ENCODE results near the gene CFAP45. TPM values are rescaled to one million over a fixed set of nuclear protein-coding genes. Genes with fewer than 3 reads are reported as not detected.

The CFAP45 gene
- total RNA-seq, 1 donor from 2014 or later = 2.8 TPM

- Mint-ChIP-seq H3K36me3 (no peaks in the 10 kb centered on the region), H3K27ac (no peak overlapping the region), H3K4me3 (no peak overlapping the region), H3K4me1 (ENCODE audit: unreplicated experiment) (no peaks in the 10 kb centered on the region), H3K9me3 (no peaks in the 10 kb centered on the region), H3K27me3 (peaks cover 57% of the 10 kb centered on the region)
- DNase-seq (ENCODE audit: extremely low spot score, unreplicated experiment) = no peak
- no peak for TF ChIP-seq CTCF (conservative IDR thresholded peaks at IDR 0.05)
Observed at GRCh38 chr1:159848326-159848725, 51.6 kb downstream of the CFAP45 start.

GRCh38 chr1:159847231-159847630, 52.7 kb downstream of the CFAP45 start:
- Mint-ChIP-seq H3K27ac (no peak overlapping the region), H3K27me3 (peaks cover 48% of the 10 kb centered on the region), H3K4me1 (ENCODE audit: unreplicated experiment) (peaks cover under 1% of the 10 kb centered on the region), H3K36me3 (no peaks in the 10 kb centered on the region), H3K4me3 (no peak overlapping the region), H3K9me3 (no peaks in the 10 kb centered on the region)
- no peak for TF ChIP-seq CTCF (conservative IDR thresholded peaks at IDR 0.05)
- DNase-seq (ENCODE audit: extremely low spot score, unreplicated experiment) = no peak

DNA sequence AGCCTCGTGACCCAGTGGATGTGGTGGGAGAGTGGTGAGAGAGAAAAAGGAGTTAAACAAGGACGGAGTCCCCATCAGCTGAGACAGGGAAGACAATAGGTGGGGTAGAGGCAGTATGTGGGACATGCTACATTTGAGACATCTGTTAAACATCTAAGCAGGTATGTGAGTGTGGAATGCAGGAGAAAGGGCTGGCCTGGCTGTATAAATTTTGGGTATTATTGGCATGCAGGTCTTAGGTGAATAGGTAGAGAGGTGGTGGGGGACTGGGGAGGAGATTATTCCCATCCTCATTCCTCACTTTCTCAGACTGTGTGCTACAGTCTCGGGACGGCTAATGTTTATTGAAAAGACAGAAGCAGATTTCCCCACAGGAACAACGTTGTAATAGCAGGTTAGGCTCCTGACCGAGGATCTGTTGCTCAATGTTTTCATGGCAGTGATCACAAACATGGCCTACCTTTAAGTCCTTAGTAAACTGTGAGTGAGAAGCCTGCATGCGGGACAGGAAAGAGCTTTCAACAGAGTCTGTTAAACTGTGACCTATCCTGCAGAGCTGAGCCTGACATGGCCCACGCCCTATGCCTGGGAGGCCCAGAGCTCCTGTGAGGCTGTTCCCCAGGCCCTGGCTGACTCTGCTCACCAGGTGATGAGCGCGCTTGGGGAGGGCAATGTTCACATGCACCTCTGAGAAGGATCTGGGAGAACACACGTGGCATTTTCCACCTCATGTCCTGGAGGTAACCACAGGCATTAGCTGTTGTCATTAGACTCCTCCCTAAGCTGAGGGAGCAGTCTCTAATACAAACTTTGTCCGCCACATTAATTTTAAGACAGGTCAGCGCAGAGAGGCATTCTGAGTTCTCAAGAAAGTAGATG, 54.0 kb downstream of the CFAP45 start:
- no peak for TF ChIP-seq CTCF (conservative IDR thresholded peaks at IDR 0.05)
- peaks cover 9% of the 10 kb centered on the region for H3K4me1 Mint-ChIP-seq (ENCODE audit: unreplicated experiment)
- no peaks in the 10 kb centered on the region for H3K36me3 Mint-ChIP-seq
- H3K4me3 Mint-ChIP-seq = no peak overlapping the region
- H3K9me3 Mint-ChIP-seq = no peaks in the 10 kb centered on the region
- H3K27ac Mint-ChIP-seq = peak overlapping the region; percentile 19
- peaks cover 43% of the 10 kb centered on the region for H3K27me3 Mint-ChIP-seq
- DNase-seq (ENCODE audit: extremely low spot score, unreplicated experiment) = no peak

GRCh38 chr1:159843459-159843858, 56.5 kb downstream of the CFAP45 start:
- H3K27me3 Mint-ChIP-seq = peaks cover 28% of the 10 kb centered on the region
- no peaks in the 10 kb centered on the region for H3K9me3 Mint-ChIP-seq
- peaks cover 9% of the 10 kb centered on the region for H3K4me1 Mint-ChIP-seq (ENCODE audit: unreplicated experiment)
- no peak overlapping the region for H3K4me3 Mint-ChIP-seq
- DNase-seq (ENCODE audit: extremely low spot score, unreplicated experiment) = no peak
- no peak for TF ChIP-seq CTCF (conservative IDR thresholded peaks at IDR 0.05)
- no peak overlapping the region for H3K27ac Mint-ChIP-seq
- no peaks in the 10 kb centered on the region for H3K36me3 Mint-ChIP-seq

DNA sequence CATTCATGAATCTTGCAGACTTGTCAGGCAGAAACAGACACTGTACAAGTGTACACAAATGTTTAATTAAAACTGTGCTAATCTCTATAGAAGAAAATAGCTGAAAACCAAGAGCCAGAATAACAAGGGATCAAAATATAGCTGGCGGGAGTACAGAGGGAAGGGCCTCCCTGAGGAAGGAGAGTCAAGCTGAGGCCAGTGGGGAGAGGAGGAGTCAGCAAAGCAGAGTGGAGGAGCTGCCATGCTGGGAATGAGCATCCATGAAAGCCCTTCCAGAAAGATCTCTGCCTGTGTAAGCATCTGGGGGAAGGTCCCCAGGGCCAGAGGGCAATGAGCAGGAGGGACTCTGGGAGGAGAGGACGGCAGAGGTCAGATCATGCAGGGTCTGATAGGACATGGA, 58.2 kb downstream of the CFAP45 start:
- H3K9me3 Mint-ChIP-seq = no peaks in the 10 kb centered on the region
- no peak for TF ChIP-seq CTCF (conservative IDR thresholded peaks at IDR 0.05)
- no peak overlapping the region for H3K27ac Mint-ChIP-seq
- no peaks in the 10 kb centered on the region for H3K36me3 Mint-ChIP-seq
- no peak for DNase-seq (ENCODE audit: extremely low spot score, unreplicated experiment)
- H3K4me1 Mint-ChIP-seq (ENCODE audit: unreplicated experiment) = peaks cover 9% of the 10 kb centered on the region
- peaks cover 24% of the 10 kb centered on the region for H3K27me3 Mint-ChIP-seq
- H3K4me3 Mint-ChIP-seq = no peak overlapping the region
